Neural crest cell (in vitro differentiated cells): ENCODE data around the gene SRSF1. TPM values are rescaled to one million over a fixed set of nuclear protein-coding genes. Genes with fewer than 3 reads are reported as not detected.

Experiments
- DNase-seq: peaks from one replicate; pipeline ENCODE4 v3.0.0; 2021; ENCODE audit warnings: low read depth, mixed read lengths, low spot score
- H3K27ac Mint-ChIP-seq: one replicate; pipeline ENCODE4 v1.8.0; 2021; ENCODE audit warnings: mild to moderate bottlenecking, mixed read lengths; ENCODE audit not compliant: unreplicated experiment
- H3K27me3 Mint-ChIP-seq: 2 replicates; pipeline ENCODE4 v1.8.0; 2021; ENCODE audit warnings: low read depth, mild to moderate bottlenecking, mixed read lengths
- H3K36me3 Mint-ChIP-seq: 2 replicates; pipeline ENCODE4 v1.8.0; 2021; ENCODE audit warnings: low read depth, mild to moderate bottlenecking, mixed read lengths
- H3K4me1 Mint-ChIP-seq: 2 replicates; pipeline ENCODE4 v1.8.0; 2021; ENCODE audit warnings: mixed read lengths
- H3K4me3 Mint-ChIP-seq: one replicate; pipeline ENCODE4 v1.8.0; 2021; ENCODE audit warnings: mild to moderate bottlenecking, mixed read lengths
- H3K9me3 Mint-ChIP-seq: 2 replicates; pipeline ENCODE4 v1.8.0; 2021; ENCODE audit warnings: mixed read lengths
- total RNA-seq: library from RNA; stranded (reverse); gene quantifications from 2 replicates; pipeline ENCODE4 v1.2.1, GENCODE V29; 2021
- TF ChIP-seq, protein P1 (sequence below): fragments of 200-600 bp; sonication (generic); conservative IDR thresholded peaks from 2 replicates; pipeline ENCODE4 v1.5.0; 2021; ENCODE audit warnings: antibody characterized with exemption, mild to moderate bottlenecking

SRSF1 gene
- total RNA-seq, 1 donor from 2014 or later = 548 TPM

DNA sequence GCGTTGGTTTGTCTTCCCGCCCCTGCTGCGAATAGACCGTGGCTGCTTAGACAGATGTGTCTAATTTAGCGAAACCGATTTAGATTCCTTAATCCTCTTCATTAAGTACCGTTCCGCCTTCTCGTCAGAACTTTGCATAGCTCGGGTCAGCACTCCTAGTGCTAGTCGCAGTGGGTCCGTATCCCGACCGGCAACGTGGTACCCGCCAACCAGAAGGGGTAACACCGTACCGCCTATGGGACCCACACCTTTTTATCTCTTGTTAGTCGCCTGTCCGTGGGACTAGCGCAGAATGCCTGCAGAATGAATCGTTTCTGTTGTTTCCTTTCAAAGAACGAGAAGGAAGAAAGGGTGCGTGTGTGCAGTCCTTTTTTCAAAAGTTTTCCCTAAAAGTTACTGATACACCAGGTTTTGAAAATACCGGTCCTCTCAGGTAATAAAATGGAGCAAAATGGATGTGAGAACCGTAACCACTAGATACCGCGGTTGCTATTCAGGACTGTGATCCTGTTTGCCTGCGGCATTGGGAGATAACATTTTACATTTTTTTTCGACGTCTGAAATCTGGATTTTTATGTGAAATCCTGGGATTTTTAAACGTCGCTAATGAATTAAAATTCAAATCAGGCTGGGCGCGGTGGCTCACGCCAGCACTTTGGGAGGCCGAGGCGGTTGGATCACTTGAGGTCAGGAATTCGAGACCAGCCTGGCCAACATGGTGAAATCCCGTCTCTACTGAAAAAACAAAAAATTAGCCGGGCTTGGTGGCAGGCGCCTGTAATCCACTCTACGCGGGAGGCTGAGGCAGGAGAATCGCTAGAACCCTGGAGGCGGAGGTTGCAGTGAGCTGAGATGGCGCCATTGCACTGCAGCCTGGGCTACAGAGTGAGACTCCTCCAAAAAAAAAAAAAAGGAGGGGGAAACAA lies 998 bp upstream of the SRSF1 start:
- Mint-ChIP-seq H3K4me1 (peaks cover 65% of the 10 kb centered on the region), H3K27me3 (peaks cover 12% of the 10 kb centered on the region), H3K4me3 (peak overlapping the region; percentile 100), H3K27ac (peak overlapping the region; percentile 100), H3K9me3 (peaks cover 5% of the 10 kb centered on the region), H3K36me3 (peaks cover 46% of the 10 kb centered on the region)
- TF ChIP-seq, protein P1, sequence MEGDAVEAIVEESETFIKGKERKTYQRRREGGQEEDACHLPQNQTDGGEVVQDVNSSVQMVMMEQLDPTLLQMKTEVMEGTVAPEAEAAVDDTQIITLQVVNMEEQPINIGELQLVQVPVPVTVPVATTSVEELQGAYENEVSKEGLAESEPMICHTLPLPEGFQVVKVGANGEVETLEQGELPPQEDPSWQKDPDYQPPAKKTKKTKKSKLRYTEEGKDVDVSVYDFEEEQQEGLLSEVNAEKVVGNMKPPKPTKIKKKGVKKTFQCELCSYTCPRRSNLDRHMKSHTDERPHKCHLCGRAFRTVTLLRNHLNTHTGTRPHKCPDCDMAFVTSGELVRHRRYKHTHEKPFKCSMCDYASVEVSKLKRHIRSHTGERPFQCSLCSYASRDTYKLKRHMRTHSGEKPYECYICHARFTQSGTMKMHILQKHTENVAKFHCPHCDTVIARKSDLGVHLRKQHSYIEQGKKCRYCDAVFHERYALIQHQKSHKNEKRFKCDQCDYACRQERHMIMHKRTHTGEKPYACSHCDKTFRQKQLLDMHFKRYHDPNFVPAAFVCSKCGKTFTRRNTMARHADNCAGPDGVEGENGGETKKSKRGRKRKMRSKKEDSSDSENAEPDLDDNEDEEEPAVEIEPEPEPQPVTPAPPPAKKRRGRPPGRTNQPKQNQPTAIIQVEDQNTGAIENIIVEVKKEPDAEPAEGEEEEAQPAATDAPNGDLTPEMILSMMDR = no peak
- no peak for DNase-seq

DNA sequence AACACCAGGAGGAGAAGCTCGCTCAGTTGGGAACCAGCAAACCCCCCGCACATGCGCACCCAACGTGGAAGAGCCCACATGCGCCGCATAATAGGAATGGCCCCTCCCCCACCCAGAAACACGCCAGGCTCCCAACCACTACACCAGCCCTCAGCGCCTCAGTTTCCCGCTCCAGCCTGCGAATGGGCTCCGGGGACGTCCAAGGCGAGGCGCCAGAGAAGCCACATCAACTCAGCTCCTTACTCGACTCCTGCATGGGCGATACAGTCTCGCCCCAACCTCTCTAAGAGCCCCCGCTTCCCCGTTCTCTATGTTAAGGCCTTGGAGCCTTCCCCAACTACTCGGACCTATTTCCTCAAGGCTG lies 504 bp downstream of the SRSF1 start:
- Mint-ChIP-seq H3K4me1 (peaks cover 80% of the 10 kb centered on the region), H3K4me3 (peak overlapping the region; percentile 100), H3K27ac (peak overlapping the region; percentile 100), H3K36me3 (peaks cover 52% of the 10 kb centered on the region), H3K9me3 (peaks cover 5% of the 10 kb centered on the region), H3K27me3 (peaks cover 12% of the 10 kb centered on the region)
- peak; percentile 57 for DNase-seq
- TF ChIP-seq, protein P1 = no peak

DNA sequence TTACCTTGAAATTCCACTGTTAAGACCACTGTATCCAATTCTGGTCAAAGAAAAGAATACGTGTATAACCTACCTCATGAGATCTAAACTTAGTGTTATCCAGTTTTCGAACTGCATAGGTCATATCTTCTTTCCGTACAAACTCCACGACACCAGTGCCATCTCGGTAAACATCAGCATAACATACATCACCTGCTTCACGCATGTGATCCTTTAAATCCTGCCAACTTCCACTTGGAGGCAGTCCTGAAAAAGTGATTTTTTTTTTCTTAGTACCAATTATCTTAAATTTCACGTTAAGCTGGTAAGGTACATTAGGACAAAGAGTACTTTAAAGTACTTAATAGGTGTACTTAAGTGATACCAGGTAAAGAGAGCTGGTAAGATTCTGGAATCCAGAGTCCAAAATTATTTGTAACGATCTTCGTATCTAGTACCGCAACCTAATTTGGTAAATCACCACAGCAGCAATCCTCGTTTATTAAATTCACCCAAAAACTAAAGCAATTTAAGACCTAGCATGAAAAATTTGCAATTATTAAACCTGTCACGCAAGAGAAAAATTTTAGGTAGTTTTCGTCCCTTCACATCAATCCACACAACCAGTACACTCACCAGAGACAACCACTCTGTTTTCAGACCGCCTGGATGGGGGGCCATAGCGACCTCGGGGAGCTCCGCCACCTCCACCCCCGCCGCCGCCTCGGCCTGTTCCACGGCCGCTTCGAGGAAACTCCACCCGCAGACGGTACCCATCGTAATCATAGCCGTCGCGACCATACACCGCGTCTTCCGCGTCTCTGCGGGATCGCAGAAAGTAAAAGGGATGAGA lies 1.1 kb downstream of the SRSF1 start:
- peak overlapping the region; percentile 100 for H3K27ac Mint-ChIP-seq
- H3K4me1 Mint-ChIP-seq = peaks cover 84% of the 10 kb centered on the region
- peak overlapping the region; percentile 100 for H3K4me3 Mint-ChIP-seq
- peaks cover 12% of the 10 kb centered on the region for H3K27me3 Mint-ChIP-seq
- H3K36me3 Mint-ChIP-seq = peaks cover 52% of the 10 kb centered on the region
- no peak for DNase-seq
- peaks cover 5% of the 10 kb centered on the region for H3K9me3 Mint-ChIP-seq
- TF ChIP-seq, protein P1 = peak; percentile 29

DNA sequence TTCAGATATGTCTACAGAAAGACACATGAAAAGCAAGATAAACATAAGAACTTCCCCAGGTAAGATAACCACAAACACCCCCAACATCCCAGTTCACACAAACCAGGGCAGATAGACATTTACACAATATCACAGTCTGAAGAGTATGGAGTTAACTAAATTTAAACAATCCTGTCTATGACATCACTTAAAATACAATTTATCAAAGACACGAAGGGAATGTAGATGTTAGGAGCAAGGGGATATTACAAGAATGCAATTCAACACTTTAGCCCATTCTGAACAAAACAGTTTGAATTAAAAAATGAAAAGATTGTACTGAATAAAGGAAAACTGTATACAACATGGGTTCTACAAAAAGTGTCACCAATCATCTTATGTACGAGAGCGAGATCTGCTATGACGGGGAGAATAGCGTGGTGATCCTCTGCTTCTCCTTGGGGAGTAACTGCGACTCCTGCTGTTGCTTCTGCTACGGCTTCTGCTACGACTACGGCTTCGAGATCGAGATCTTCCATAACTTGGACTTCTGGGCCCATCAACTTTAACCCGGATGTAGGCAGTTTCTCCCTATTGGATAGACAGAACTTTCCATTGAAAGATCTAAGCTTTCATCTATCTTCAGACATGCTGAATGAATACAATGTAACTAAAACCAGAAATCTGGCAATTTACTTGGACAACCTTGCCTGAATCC lies 1.9 kb downstream of the SRSF1 start:
- Mint-ChIP-seq H3K36me3 (peaks cover 49% of the 10 kb centered on the region), H3K4me1 (peaks cover 86% of the 10 kb centered on the region), H3K27me3 (peaks cover 12% of the 10 kb centered on the region), H3K9me3 (peaks cover 5% of the 10 kb centered on the region), H3K27ac (peak overlapping the region; percentile 100), H3K4me3 (peak overlapping the region; percentile 100)
- no peak for DNase-seq
- TF ChIP-seq, protein P1 = no peak

DNA sequence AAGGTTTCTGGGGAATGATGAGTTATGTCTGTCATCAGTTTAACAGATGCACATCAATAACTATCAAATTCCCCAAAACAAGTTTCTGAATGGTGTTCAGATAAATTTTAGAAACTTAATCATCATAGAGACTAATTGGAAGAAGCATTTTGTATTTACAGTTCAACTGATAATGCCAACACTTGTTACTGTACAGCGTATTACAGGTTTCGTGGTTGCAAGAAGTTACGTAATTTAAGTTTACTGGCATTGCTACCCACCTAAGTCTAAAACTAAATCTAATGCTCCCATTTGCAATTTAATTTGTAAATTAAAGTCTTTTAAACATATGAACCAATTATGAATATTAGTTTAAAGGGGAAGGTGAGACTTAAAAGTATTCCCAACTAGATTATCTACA lies 3.0 kb downstream of the SRSF1 start:
- no peak overlapping the region for H3K27ac Mint-ChIP-seq
- no peak for DNase-seq
- TF ChIP-seq, protein P1 = no peak
- peaks cover 12% of the 10 kb centered on the region for H3K27me3 Mint-ChIP-seq
- H3K36me3 Mint-ChIP-seq = peaks cover 49% of the 10 kb centered on the region
- peaks cover 93% of the 10 kb centered on the region for H3K4me1 Mint-ChIP-seq
- peaks cover 4% of the 10 kb centered on the region for H3K9me3 Mint-ChIP-seq
- peak overlapping the region; percentile 100 for H3K4me3 Mint-ChIP-seq
